HepG2 (cell line): ENCODE results near the gene APPBP2. TPM values are rescaled to one million over a fixed set of nuclear protein-coding genes. Genes with fewer than 3 reads are reported as not detected.

Experiments
- ATAC-seq: fragments of 200-7000 bp; cut with Tn5 transposase; 3 replicates; pipeline ENCODE4 v1.9.1; 2020; ENCODE audit warnings: mild to moderate bottlenecking, moderate library complexity
- BruUV-seq: library from RNA; stranded (reverse); fragments of 400-500 nt; replicated peaks from 2 replicates; lab custom pipeline; 2021; lab: Mats Ljungman, UMichigan
- CTCF ChIA-PET: fragments of 300-600 bp; formaldehyde crosslinking; extraction: SDS; loops from one replicate; lab custom pipeline; 2021; ENCODE audit warnings: low total read pairs, inconsistent platforms, low intra/inter-chr PET ratio; lab: Yijun Ruan, JAX
- POLR2A ChIA-PET: fragments of 350-600 bp; sonication (Branson Sonifier 250); formaldehyde crosslinking; loops from one replicate; lab custom pipeline; 2020; ENCODE audit warnings: antibody characterized with exemption, inconsistent platforms; lab: Yijun Ruan, JAX
- DNase-seq: peaks from one replicate; pipeline ENCODE4 v3.0.0-alpha.2; 2015; ENCODE audit warnings: low spot score
- FAIRE-seq: peaks from 3 replicates; lab custom pipeline; 2011; peaks lifted over from hg19 to GRCh38; lab: Jason Lieb, UNC
- H2AFZ ChIP-seq: one replicate; pipeline ENCODE4 v1.6.1; 2011; ENCODE audit warnings: low read length, inconsistent platforms
- H3K27ac ChIP-seq: fragments of 300-600 bp; 3 replicates; pipeline ENCODE4 v1.8.0; 2011; ENCODE audit warnings: mixed run types, mild to moderate bottlenecking, mixed read lengths, low read length, inconsistent platforms; ENCODE audit not compliant: insufficient read depth; ENCODE audit errors: extremely low read length
- H3K27me3 ChIP-seq, 2 experiments: fragments of 200-600 bp in 1 of 2; 2 replicates in 1 of 2; 3 replicates in 1 of 2; pipeline versions ENCODE4 v1.6.0 to v1.8.0; 2011; ENCODE audit warnings: low read length in 2 of 2, mild to moderate bottlenecking in 2 of 2, moderate library complexity in 2 of 2, inconsistent platforms in 1 of 2; ENCODE audit not compliant: insufficient read depth in 2 of 2, control insufficient read depth in 1 of 2
- H3K36me3 ChIP-seq, 2 experiments: fragments of 200-600 bp in 1 of 2; replicated peaks in 1 of 2; 2 replicates in 1 of 2; 3 replicates in 1 of 2; pipeline versions ENCODE4 v1.5.1 to v1.8.0; 2011; ENCODE audit warnings: low read length in 2 of 2, inconsistent platforms in 1 of 2; ENCODE audit not compliant: insufficient read depth in 2 of 2, control insufficient read depth in 1 of 2
- H3K4me1 ChIP-seq: 2 replicates; pipeline ENCODE4 v1.5.1; 2012; ENCODE audit warnings: low read length, inconsistent platforms; ENCODE audit not compliant: insufficient read depth
- H3K4me2 ChIP-seq: 2 replicates; pipeline ENCODE4 v1.6.0; 2011; ENCODE audit warnings: low read depth, low read length, inconsistent platforms
- H3K4me3 ChIP-seq, 3 experiments: fragments of 200-600 bp in 1 of 3; sonication (generic), shearing (Covaris generic) in 1 of 3; replicated peaks in 1 of 3; 2 replicates each; pipeline ENCODE4 v1.5.1; 2011 to 2016; ENCODE audit warnings: low read length in 3 of 3, inconsistent platforms in 2 of 3, low read depth in 2 of 3, mild to moderate bottlenecking in 2 of 3, control low read depth in 1 of 3, mixed read lengths in 1 of 3; ENCODE audit not compliant: insufficient read depth in 1 of 3
- H3K79me2 ChIP-seq: one replicate; pipeline ENCODE4 v1.6.1; 2011; ENCODE audit warnings: low read length, inconsistent platforms; ENCODE audit not compliant: insufficient read depth
- H3K9ac ChIP-seq: 2 replicates; pipeline ENCODE4 v1.6.0; 2011; ENCODE audit warnings: mild to moderate bottlenecking, low read depth, low read length, inconsistent platforms; ENCODE audit not compliant: insufficient read depth
- H3K9me3 ChIP-seq: 2 replicates; pipeline ENCODE4 v1.5.1; 2012; ENCODE audit warnings: mild to moderate bottlenecking, low read length
- H4K20me1 ChIP-seq: 2 replicates; pipeline ENCODE4 v1.6.0; 2011; ENCODE audit warnings: inconsistent platforms, mild to moderate bottlenecking, low read length, moderate library complexity; ENCODE audit not compliant: insufficient read depth
- AGO2 ChIP-seq: fragments of 200-400 bp; formaldehyde crosslinking; optimal IDR thresholded peaks from 2 replicates; pipeline ENCODE3; 2017; ENCODE audit warnings: mild to moderate bottlenecking, low read depth, low read length, moderate library complexity
- BRF2 ChIP-seq: sonication (generic); formaldehyde crosslinking; IDR thresholded peaks from 2 replicates; pipeline ENCODE4 v1.8.1; 2022; ENCODE audit warnings: mild to moderate bottlenecking, missing genetic modification reagents
- HNF1A ChIP-seq, 2 experiments: sonication (generic) in 1 of 2; formaldehyde crosslinking in 1 of 2; IDR thresholded peaks; 2 replicates each; pipeline versions ENCODE4 v1.4.0 to v1.6.1; 2016 to 2020; ENCODE audit warnings: borderline replicate concordance in 1 of 2, low read depth in 1 of 2, mild to moderate bottlenecking in 1 of 2, missing genetic modification reagents in 1 of 2
- MAFF ChIP-seq: IDR thresholded peaks from 2 replicates; pipeline ENCODE4 v1.6.1; 2011; ENCODE audit warnings: low read depth, low read length, improper control_type of control experiment
- MED1 ChIP-seq: sonication (generic); formaldehyde crosslinking; IDR thresholded peaks from 2 replicates; pipeline ENCODE4 v1.4.0; 2020; ENCODE audit warnings: missing genetic modification reagents
- MNT ChIP-seq: fragments of 450-650 bp; IDR thresholded peaks from 2 replicates; pipeline ENCODE4 v1.6.1; 2016
- NPAS2 ChIP-seq: sonication (generic); formaldehyde crosslinking; IDR thresholded peaks from 2 replicates; pipeline ENCODE4 v1.8.0; 2022; ENCODE audit warnings: mild to moderate bottlenecking, missing genetic modification reagents, borderline replicate concordance
- PHF21A ChIP-seq: sonication (generic); formaldehyde crosslinking; IDR thresholded peaks from 2 replicates; pipeline ENCODE4 v1.5.0; 2020; ENCODE audit warnings: mild to moderate bottlenecking, missing genetic modification reagents
- PLSCR1 ChIP-seq: sonication (generic); formaldehyde crosslinking; IDR thresholded peaks from 2 replicates; pipeline ENCODE4 v1.5.0; 2020; ENCODE audit warnings: missing genetic modification reagents, mild to moderate bottlenecking, borderline replicate concordance
- RAD51 ChIP-seq: fragments of 450-650 bp; IDR thresholded peaks from 2 replicates; pipeline ENCODE4 v1.6.1; 2016; ENCODE audit warnings: borderline replicate concordance
- RARG ChIP-seq: sonication (generic); formaldehyde crosslinking; IDR thresholded peaks from 2 replicates; pipeline ENCODE4 v1.4.0; 2020; ENCODE audit warnings: low read depth, mild to moderate bottlenecking, missing genetic modification reagents
- TBX2 ChIP-seq: sonication (generic); formaldehyde crosslinking; IDR thresholded peaks from 2 replicates; pipeline ENCODE4 v1.5.0; 2020; ENCODE audit warnings: missing genetic modification reagents, mild to moderate bottlenecking, borderline replicate concordance
- ZNF121 ChIP-seq: sonication (generic); formaldehyde crosslinking; IDR thresholded peaks from 2 replicates; pipeline ENCODE4 v1.5.0; 2020; ENCODE audit warnings: mild to moderate bottlenecking, missing genetic modification reagents
- ZNF160 ChIP-seq: sonication (generic); formaldehyde crosslinking; IDR thresholded peaks from 2 replicates; pipeline ENCODE4 v1.8.0; 2022; ENCODE audit warnings: mild to moderate bottlenecking, inconsistent platforms, missing genetic modification reagents
- ZNF431 ChIP-seq: sonication (generic); formaldehyde crosslinking; IDR thresholded peaks from 2 replicates; pipeline ENCODE4 v1.9.0; 2022; ENCODE audit warnings: missing genetic modification reagents, low read depth, mild to moderate bottlenecking, borderline replicate concordance
- ZNF569 ChIP-seq: sonication (generic); formaldehyde crosslinking; IDR thresholded peaks from 2 replicates; pipeline ENCODE4 v1.5.0; 2020; ENCODE audit warnings: mild to moderate bottlenecking, missing genetic modification reagents, moderate library complexity, borderline replicate concordance
- WGBS: methylation state at CpG from one replicate; pipeline ENCODE4 v1.1.6; 2017; ENCODE audit warnings: low lambda C conversion rate; 5-methylcytosine and 5-hydroxymethylcytosine counted together
- in situ Hi-C: cut with HindIII; loops from 2 replicates; pipeline ENCODE4 v1.10.0; 2017; ENCODE audit warnings: low pct_unique_long_range_greater_than_20kb; ENCODE audit not compliant: extremely low pct_ligation_motif_present
- intact Hi-C: fragments of 100-400 bp; cut with micrococcal nuclease; formaldehyde crosslinking; loops from one replicate; pipeline ENCODE4 v1.10.0; 2022; ENCODE audit not compliant: unreplicated experiment
- polyA plus RNA-seq, 8 experiments: library from polyadenylated mRNA; depleted of rRNA in 3 of 8; stranded (reverse) in 7 of 8; unstranded in 1 of 8; fragments of >200 nt; fragmentation: Illumina TruSeq in 4 of 8; extraction: Trizol in 4 of 8; gene quantifications; 2 replicates each; pipeline versions ENCODE4 v1.2.1 to v1.2.3, GENCODE V29; 2011 to 2016; ENCODE audit warnings: low read depth in 4 of 8, missing spikeins in 1 of 8, mixed read lengths in 1 of 8; ENCODE audit not compliant: insufficient read depth in 1 of 8
- total RNA-seq, 5 experiments: library from RNA; depleted of rRNA; stranded (reverse); fragments of >200 nt; fragmentation: Illumina TruSeq; extraction: Trizol; gene quantifications; 2 replicates each; pipeline ENCODE4 v1.2.3, GENCODE V29; 2016; ENCODE audit warnings: low read depth in 1 of 5

The APPBP2 gene
- total and polyA plus RNA-seq, 2 of the 13 experiments (the other 11 are each of a cell fraction or from before 2014, with no cell fraction given): 17.5 to 45.8 TPM

- TF ChIP-seq MNT: no peak
- no peak for TF ChIP-seq RARG (CRISPR knock-in tag)
- no peak for TF ChIP-seq ZNF431 (CRISPR knock-in tag)
- no peak for TF ChIP-seq AGO2
- no peak for TF ChIP-seq ZNF569
- TF ChIP-seq PLSCR1 (CRISPR knock-in tag): no peak
- no peak for TF ChIP-seq MAFF
- no peak for TF ChIP-seq MED1 (CRISPR knock-in tag)
- no peak for TF ChIP-seq RAD51
- no peak for TF ChIP-seq PHF21A (CRISPR knock-in tag)
- TF ChIP-seq, all 625 proteins: peak for 0
Measured at GRCh38 chr17:60528828-60529227, 2.8 kb upstream of the APPBP2 start (continued).

- ATAC-seq: no peak
- Histone ChIP-seq H3K27ac (no peak overlapping the region), H3K4me1 (peaks cover 25% of the 10 kb centered on the region), H3K36me3 (no peaks in the 10 kb centered on the region; a peak in 1 of 5 replicates), H4K20me1 (peaks cover 24% of the 10 kb centered on the region), H3K9ac (no peak overlapping the region), H3K79me2 (peaks cover 42% of the 10 kb centered on the region), H3K9me3 (no peaks in the 10 kb centered on the region), H3K27me3 (peaks cover 0 to 4% of the 10 kb centered on the region in 2 experiments; a peak in 1 of 5 replicates), H3K4me2 (no peak overlapping the region), H2AFZ (no peak overlapping the region), H3K4me3 (no peak overlapping the region)
- intact Hi-C loops: no loop called here
- WGBS: 96% methylated on average over 2 of the region's 2 CpGs
- FAIRE-seq: no peak
- TF ChIP-seq HNF1A (IDR thresholded peaks at IDR 0.05; ENCODE audit: low read depth) (no peak), HNF1A (CRISPR knock-in tag; IDR thresholded peaks at IDR 0.05; ENCODE audit: borderline replicate concordance) (no peak), ZNF121 (CRISPR knock-in tag) (peak; percentile 81), NPAS2 (CRISPR knock-in tag) (no peak), ZNF160 (CRISPR knock-in tag) (no peak), TBX2 (CRISPR knock-in tag) (no peak), BRF2 (CRISPR knock-in tag) (no peak)
- ChIA-PET CTCF (no interaction called here), POLR2A (interaction anchor here (1.4 to 2.0 kb wide), 3 partner anchors 8 to 72 kb away, joined by 4 to 22 read pairs (median 10); partner anchors contain the start of gene PPM1D)
- in situ Hi-C loops: no loop called here
- BruUV-seq: no TSS peak
- DNase-seq: no peak
Measured at GRCh38 chr17:60527701-60528100, 1.7 kb upstream of the APPBP2 start.
